ENCODE data around the gene DCTN2.

Gene DCTN2

DNA sequence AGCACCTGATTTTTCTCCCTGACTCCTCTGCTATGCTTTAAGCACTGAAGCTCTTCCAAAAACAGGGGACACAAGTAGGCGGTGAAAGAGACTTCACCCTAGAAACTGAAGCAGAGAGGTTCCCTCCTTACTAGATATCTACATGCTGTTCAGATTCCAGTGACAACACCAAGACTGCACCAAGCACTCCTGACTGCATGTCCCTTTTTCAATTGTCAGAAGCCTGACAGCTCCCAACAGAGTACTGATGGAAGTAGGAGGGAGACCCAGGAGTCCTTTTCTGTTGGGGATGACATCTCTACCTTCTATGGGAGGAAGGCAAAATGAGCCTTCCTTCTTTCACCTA lies 10.4 kb downstream of the DCTN2 start:
- peak overlapping the region; percentile 51 for H3K27ac ChIP-seq
- no peak for TF ChIP-seq ZFX (IDR thresholded peaks at IDR 0.05)
- TF ChIP-seq, protein P1, sequence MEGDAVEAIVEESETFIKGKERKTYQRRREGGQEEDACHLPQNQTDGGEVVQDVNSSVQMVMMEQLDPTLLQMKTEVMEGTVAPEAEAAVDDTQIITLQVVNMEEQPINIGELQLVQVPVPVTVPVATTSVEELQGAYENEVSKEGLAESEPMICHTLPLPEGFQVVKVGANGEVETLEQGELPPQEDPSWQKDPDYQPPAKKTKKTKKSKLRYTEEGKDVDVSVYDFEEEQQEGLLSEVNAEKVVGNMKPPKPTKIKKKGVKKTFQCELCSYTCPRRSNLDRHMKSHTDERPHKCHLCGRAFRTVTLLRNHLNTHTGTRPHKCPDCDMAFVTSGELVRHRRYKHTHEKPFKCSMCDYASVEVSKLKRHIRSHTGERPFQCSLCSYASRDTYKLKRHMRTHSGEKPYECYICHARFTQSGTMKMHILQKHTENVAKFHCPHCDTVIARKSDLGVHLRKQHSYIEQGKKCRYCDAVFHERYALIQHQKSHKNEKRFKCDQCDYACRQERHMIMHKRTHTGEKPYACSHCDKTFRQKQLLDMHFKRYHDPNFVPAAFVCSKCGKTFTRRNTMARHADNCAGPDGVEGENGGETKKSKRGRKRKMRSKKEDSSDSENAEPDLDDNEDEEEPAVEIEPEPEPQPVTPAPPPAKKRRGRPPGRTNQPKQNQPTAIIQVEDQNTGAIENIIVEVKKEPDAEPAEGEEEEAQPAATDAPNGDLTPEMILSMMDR (conservative IDR thresholded peaks at IDR 0.05): no peak

DNA sequence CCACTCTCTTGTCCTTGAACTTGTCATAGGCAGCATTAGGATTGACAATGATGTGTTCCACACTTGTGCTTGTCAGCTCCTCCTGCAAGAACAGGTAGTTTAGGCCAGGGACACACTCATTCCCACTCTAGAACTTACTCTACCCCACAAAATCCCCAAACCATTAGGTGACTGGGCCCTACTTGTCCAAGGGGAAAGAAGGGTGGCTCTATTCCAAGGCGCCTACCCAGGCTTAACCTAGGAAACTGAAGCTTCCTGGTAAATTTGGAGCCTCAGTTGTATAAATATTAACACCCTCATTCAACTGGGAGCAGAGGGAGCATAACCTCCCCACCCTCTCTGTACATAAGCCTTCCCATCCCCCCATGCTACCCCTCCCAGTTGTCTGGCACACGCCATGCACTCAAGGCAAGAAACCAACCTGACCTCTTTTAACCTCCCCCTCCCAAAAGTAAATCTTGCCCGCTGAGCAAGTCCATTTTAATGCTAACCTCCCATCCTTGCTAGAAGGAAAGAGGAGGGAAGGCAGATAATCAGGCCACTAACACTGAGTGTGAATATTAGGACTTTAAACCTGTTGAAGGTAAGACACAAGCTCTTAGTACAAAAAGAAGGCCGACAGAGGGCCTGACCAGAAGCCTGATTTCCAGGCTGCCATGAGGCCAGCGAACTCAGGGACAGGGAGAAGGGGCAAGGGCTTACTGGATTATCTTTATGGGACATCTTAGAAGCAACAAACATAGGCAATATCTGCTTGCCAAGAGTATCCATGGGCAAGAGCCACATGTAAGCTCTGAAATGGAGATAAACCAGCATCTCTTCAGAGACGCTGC lies 11.0 kb downstream of the DCTN2 start:
- peak overlapping the region; percentile 51 for H3K27ac ChIP-seq

DNA sequence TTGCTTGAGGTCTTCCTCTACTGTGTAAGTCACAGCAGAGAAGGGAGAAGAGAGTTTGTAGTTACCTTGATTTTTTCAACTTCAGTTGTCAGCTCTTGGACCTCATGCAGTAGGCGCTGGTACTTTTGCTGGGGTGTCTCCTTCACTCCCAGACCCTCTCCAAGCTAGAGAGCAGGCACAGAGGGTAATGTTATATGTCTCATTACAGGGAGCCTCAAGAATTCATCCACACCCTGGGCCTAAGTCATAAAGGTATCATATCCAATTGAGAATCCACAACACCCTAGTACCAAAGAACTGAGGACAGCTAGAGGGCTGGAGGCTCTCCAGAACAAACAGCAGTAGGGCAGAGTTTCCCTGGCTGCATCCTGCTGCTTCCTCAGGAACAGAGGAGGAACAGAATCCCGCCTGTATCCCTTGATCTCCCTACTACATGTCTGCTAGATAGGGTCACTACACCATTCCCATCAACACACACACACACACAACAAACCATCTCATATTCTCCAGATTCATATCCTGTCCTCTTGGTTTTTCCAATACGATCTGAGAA lies 11.9 kb downstream of the DCTN2 start:
- peak overlapping the region; percentile 51 for H3K27ac ChIP-seq
- TF ChIP-seq ZFX (IDR thresholded peaks at IDR 0.05): no peak
- TF ChIP-seq, protein P1 (conservative IDR thresholded peaks at IDR 0.05): no peak

More for the DNA sequence above, 11.0 kb downstream of the DCTN2 start:
- TF ChIP-seq, protein P1 (conservative IDR thresholded peaks at IDR 0.05): no peak
- no peak for TF ChIP-seq ZFX (IDR thresholded peaks at IDR 0.05)

DNA sequence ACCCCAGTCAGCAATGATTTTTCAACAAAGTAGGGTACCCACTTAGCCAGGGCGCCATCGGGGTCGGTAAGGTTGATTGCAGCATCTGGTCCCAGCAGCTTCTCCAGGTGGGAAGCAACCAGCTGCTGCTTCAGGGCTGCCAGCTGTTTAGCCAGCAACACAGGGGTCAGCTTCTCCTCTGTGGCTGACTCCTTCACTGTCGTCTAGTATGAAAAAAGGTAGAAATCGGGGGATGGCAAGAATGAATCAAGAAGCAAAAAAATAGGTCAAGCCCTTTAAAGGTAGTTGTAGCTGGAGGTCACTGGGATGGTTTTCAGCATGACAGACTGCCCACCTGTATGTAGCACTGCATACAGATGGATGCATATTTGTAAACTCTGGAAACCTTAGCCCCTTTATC lies 12.7 kb downstream of the DCTN2 start:
- TF ChIP-seq ZFX (IDR thresholded peaks at IDR 0.05): no peak
- TF ChIP-seq, protein P1 (conservative IDR thresholded peaks at IDR 0.05): no peak
- no peak overlapping the region for H3K27ac ChIP-seq

DNA sequence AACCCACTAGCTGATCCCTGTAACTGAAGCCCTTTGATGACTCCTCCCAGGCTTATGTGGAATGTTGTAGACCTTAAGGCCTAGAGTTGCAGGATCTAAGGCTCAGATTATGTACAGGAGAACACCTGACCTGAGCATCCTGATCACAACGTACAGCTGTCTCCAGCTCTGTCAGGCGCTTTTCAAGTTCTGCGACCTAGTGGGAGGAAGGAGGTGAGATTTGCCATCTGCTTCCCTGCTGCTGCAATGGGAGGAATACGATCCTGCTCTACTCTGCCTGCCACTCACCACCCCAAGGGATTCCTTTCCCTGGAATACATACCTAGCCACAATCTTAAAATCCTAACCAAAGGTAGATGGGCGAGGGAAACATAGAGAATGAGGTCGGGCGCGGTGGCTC lies 13.9 kb downstream of the DCTN2 start:
- TF ChIP-seq, protein P1 (conservative IDR thresholded peaks at IDR 0.05): no peak
- TF ChIP-seq ZFX (IDR thresholded peaks at IDR 0.05): no peak

DNA sequence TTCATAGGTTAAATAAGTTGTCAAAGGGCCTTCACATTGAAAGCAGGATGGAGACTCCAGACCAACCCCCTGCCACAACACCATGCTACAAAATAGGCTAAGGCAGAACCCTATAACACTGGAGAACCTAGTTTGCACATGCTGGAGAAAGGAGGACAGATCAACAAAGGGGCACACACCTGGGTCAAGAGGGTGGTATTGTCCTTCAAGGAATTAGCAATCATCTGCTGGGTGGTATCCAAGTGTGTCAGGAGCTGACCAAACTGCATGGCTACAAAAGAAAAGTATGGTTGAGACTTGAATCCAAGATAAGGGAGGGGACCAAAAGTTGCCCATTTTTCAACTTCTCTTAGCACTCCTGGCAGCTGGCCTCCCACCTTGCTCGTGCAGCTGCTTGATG lies 15.2 kb downstream of the DCTN2 start:
- no peak overlapping the region for H3K27ac ChIP-seq
- TF ChIP-seq, protein P1 (conservative IDR thresholded peaks at IDR 0.05): no peak
- TF ChIP-seq ZFX (IDR thresholded peaks at IDR 0.05): no peak

More for the DNA sequence above, 13.9 kb downstream of the DCTN2 start:
- no peak overlapping the region for H3K27ac ChIP-seq

DNA sequence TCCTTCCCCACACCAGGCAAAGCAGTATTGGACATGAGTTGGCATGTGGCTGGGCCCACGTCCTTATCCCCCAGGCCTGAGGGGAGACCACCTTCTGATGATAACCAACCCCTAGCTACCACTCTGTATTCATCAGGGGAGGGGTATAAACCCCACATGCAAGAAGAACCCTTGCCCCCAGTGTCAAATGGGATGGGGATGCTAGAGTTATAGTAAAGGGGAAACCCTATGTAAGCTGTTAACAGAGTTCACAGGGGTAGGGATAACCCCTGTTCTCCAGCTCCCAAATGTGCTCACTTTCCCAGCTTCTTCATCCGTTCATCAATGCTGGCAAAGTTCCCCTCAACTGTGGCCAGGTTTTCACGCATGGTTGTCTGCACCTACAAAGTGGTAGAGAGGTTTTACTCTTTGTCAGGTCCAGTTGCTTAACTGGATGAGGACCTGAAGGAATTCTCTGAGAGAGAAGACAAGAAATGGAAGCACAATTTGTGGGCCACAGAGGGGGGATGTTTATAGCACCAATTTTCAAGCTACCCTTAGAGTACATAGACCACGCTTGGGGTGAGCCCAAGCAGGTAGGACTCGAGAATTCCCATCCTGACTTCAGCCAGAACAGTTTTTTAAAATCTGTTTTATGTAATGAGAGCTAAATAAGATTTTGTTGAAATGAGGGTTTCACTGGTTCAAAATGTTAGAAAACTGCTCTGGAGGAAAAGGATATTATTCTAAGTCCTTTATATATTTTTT lies 16.4 kb downstream of the DCTN2 start:
- TF ChIP-seq ZFX (IDR thresholded peaks at IDR 0.05): no peak
- TF ChIP-seq, protein P1 (conservative IDR thresholded peaks at IDR 0.05): no peak
- no peak overlapping the region for H3K27ac ChIP-seq
